Measurements from ENCODE around the gene AGPAT4. TPM values are rescaled to one million over a fixed set of nuclear protein-coding genes. Genes with fewer than 3 reads are reported as not detected.

Gene AGPAT4
- total RNA-seq, 2 donors from 2014 or later = 7.3 to 8.9 TPM

DNA sequence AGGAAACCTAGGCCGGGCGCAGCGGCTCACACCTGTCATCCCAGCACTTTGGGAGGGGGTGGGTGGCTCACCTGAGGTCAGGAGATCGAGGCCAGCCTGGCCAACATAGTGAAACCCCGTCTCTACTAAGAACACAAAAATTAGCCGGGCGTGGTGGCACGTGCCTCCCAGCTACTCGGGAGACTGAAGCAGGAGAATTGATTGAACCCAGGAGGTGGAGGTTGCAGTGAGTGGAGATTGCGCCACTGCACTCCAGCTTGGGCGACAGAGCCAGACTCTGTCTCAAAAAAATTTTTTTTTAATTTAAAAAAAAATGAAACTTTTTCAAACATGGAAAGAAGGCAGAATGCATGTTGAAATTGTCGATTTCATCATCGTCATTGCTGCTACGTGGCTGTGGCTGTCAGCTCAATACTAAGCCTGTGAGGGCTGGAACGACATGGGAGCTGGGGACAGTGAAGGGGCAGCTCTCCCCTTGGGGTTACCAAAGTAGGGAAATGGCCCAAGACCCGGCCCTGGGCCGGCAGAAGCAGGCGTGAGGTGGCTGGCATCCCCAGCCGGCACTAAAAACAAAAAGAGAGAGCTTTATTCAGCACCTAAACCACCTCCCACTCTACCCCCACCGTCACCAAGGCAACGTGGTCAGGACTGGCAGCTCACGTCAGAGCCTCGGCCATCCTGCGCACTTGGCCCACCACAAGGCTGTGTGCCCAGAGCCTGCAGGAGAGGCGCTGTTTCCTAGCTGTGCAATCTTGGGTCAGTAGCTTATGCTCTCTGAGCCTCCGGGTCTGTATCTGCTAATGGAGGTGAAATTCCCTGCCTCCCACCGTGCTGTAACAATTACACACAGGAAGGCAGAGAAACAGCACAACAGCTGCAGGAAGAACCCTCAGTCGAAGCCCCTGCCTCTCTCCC, 30.8 kb downstream of the AGPAT4 start:
- H3K36me3 Mint-ChIP-seq = peaks cover 0 to 9% of the 10 kb centered on the region in 2 donors
- no peaks in the 10 kb centered on the region for H3K9me3 Mint-ChIP-seq
- H3K27ac Mint-ChIP-seq = no peak overlapping the region
- DNase-seq (ENCODE audit: low spot score in 2 of 2) = no peak
- ATAC-seq = peak in 1 of 2 donors; percentile 37

- H3K9me3 Mint-ChIP-seq = no peaks in the 10 kb centered on the region
- DNase-seq (ENCODE audit: low spot score in 2 of 2) = no peak
- no peak for ATAC-seq
- H3K36me3 Mint-ChIP-seq = peaks cover 0 to 9% of the 10 kb centered on the region in 2 donors
- peak overlapping the region in 1 of 2 donors; percentile 14 for H3K27ac Mint-ChIP-seq
These were observed 31.7 kb downstream of the AGPAT4 start for GRCh38 chr6:161242113-161242512.

DNA sequence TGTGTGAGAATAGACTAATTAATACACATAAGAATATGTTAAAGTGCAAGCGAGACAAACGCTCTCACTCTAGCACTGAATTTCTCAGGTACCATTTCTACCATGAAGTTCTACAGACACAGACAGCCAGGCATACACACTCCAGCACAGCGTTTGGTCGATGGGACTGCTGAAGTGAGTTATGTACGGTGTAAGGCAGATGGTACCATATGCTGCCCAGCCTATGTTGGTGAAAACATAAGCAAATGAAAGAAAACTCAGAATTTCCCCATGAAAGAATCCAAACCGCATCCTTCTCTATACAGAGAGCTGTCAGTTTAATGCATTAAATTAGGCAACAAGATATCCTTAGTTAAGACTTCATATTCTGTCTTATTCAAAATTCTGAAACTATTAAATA, 34.9 kb downstream of the AGPAT4 start:
- Mint-ChIP-seq H3K36me3 (peaks cover 0 to 9% of the 10 kb centered on the region in 2 donors), H3K27ac (no peak overlapping the region), H3K9me3 (no peaks in the 10 kb centered on the region)
- no peak for ATAC-seq
- no peak for DNase-seq (ENCODE audit: low spot score in 2 of 2)

GRCh38 chr6:161238500-161238899, 35.4 kb downstream of the AGPAT4 start:
- peaks cover 0 to 9% of the 10 kb centered on the region in 2 donors for H3K36me3 Mint-ChIP-seq
- no peaks in the 10 kb centered on the region for H3K9me3 Mint-ChIP-seq
- ATAC-seq (no peak), DNase-seq (ENCODE audit: low spot score in 2 of 2) (no peak)
- no peak overlapping the region for H3K27ac Mint-ChIP-seq

GRCh38 chr6:161238081-161238480, 35.8 kb downstream of the AGPAT4 start:
- Mint-ChIP-seq H3K27ac (no peak overlapping the region), H3K9me3 (no peaks in the 10 kb centered on the region), H3K36me3 (peaks cover 0 to 9% of the 10 kb centered on the region in 2 donors)
- no peak for ATAC-seq
- DNase-seq (ENCODE audit: low spot score in 2 of 2) = no peak

DNA sequence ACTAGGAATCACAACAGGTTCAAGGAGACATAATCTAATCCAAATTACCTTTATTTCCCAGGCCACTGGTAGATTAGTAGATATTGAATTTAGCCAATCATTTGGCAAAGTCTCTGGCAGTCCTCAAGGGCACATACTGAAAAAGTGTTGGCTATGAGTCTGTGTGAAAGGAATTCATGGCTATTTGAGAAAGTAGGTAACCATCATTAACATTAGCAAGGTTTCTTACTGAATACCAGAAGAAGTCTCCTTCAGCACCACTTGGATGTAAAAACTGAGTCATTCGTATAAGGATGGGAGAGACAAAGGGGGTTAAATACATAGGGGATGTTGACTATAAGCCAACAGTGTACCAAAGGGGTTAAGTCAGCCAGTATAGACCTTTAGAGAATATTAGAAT, 36.7 kb downstream of the AGPAT4 start:
- DNase-seq (ENCODE audit: low spot score in 2 of 2) (no peak), ATAC-seq (no peak)
- peaks cover 0 to 9% of the 10 kb centered on the region in 2 donors for H3K36me3 Mint-ChIP-seq
- H3K9me3 Mint-ChIP-seq = no peaks in the 10 kb centered on the region
- H3K27ac Mint-ChIP-seq = no peak overlapping the region

- Mint-ChIP-seq H3K36me3 (peaks cover 6 to 9% of the 10 kb centered on the region in 2 donors), H3K27ac (peak overlapping the region; percentile 7 to 62), H3K9me3 (no peaks in the 10 kb centered on the region)
- ATAC-seq = peak; percentile 64 to 87
- no peak for DNase-seq (ENCODE audit: low spot score in 2 of 2)
These were observed 37.9 kb downstream of the AGPAT4 start for GRCh38 chr6:161235776-161236633.

DNA sequence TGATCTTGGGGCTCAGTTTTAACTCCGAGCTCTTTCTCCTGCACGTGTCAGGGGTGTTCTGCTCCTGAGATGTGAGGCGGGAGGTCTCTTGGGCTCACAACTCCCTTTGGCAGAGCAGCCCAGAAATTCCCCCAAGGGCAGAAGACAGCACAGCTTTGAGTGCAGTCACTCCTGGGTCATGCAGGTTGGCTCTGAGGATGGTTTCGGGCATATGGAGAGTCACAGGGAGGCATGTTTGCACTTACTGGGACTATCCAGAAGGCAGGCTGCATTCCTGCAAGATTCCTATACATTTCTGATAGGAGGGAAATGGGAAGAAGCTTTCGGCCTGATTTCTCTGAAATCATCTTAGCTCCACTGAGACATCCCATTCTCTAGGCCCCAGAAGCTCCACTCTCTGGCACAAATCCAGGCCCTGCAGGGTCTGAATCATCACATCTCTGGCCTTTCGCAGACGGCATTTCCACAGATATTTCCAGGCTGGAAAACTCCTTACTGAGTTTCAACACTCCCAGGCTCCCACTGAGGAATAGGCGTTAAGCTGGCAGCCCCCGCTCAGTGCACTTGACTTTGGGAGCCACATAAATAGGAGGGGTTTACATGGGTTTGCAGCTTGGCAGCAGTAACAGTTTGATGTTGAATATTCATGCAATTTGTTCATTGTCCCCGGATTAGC, 39.7 kb downstream of the AGPAT4 start:
- no peak for DNase-seq (ENCODE audit: low spot score in 2 of 2)
- H3K27ac Mint-ChIP-seq = no peak overlapping the region
- H3K9me3 Mint-ChIP-seq = no peaks in the 10 kb centered on the region
- peaks cover 6 to 9% of the 10 kb centered on the region in 2 donors for H3K36me3 Mint-ChIP-seq
- ATAC-seq = no peak

- ATAC-seq = no peak
- H3K27ac Mint-ChIP-seq = no peak overlapping the region
- no peaks in the 10 kb centered on the region for H3K9me3 Mint-ChIP-seq
- DNase-seq (ENCODE audit: low spot score in 2 of 2) = no peak
- H3K36me3 Mint-ChIP-seq = peaks cover 0 to 6% of the 10 kb centered on the region in 2 donors
These were observed 41.4 kb downstream of the AGPAT4 start for GRCh38 chr6:161232467-161232866.

DNA sequence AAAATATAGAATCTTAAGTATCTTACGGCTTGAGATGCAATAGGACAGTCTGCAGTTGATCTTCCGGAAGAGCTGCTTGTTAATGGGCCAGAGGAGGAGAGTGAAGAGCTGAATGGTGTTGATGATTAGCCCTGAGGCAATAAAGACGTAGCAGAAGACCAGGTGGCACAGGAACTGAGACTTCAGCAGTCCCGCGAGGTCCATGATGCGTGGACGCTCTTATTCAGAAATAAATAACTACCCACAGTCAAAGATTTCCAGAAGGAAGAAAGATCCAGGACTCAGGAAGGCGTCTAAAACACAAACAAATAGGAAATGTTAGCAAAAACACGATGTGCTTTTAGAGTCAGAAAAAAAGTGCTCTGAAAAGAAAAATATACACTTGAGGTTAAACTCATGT, 41.9 kb downstream of the AGPAT4 start:
- Mint-ChIP-seq H3K27ac (peak overlapping the region in 1 of 2 donors; percentile 70), H3K9me3 (no peaks in the 10 kb centered on the region), H3K36me3 (peaks cover 0 to 6% of the 10 kb centered on the region in 2 donors)
- ATAC-seq (no peak), DNase-seq (ENCODE audit: low spot score in 2 of 2) (no peak)

DNA sequence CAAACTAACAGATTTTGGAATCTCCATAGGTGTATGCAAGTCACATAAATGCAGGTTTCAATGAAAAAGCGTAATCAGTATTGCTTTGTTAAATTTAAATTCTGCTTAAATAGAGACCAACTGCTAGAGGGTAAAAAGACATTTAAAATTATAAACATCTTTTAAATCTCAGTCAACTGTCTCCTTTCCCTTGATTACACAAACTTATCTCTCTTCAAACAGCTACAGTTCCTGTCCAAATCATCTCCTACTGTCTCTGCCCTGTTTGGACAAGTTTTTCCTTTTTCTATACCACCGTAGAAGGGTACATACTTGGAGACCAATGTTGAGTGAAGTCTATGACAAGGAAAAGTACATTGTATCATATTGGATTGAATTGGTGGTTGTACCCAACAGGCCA, 43.5 kb downstream of the AGPAT4 start:
- Mint-ChIP-seq H3K9me3 (no peaks in the 10 kb centered on the region), H3K27ac (no peak overlapping the region), H3K36me3 (peaks cover under 1 to 6% of the 10 kb centered on the region in 2 donors)
- DNase-seq (ENCODE audit: low spot score in 2 of 2) = no peak
- ATAC-seq = no peak

DNA sequence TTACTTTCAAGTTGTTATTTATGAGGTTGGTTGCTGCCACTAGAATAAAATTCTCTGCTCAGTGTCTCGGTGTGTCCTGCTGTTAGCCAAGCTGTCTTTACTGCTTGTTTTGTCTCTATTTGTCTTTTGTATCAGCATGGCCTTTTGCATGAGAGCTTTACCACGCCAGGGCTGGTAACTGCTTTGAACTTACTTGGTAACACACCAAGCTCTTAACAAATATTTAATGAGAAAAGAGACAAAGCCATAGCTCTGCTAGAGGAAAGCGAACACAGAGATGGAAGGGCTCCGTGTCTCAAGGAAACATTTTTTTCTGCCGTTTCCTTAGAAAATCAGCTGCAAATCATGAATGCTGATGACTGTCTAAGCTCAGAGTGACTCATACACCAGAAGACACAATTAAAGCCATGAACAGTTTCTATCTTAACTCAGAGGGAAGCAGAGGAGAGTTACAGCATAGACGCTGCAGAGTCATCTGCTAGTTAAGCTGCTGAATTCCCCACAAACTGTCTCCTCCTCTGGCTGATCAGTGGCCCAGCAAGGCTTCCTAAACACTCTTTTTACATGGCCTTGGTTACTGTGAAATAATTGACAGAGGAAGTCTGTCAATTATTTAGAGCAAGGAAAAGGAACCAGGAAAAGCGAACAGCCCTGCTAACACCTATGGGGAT, 44.8 kb downstream of the AGPAT4 start:
- DNase-seq (ENCODE audit: low spot score in 2 of 2) (no peak), ATAC-seq (peak; percentile 74 to 87)
- no peak overlapping the region for H3K27ac Mint-ChIP-seq
- peaks cover 8 to 12% of the 10 kb centered on the region in 2 donors for H3K36me3 Mint-ChIP-seq
- peaks cover 0 to 6% of the 10 kb centered on the region in 2 donors for H3K9me3 Mint-ChIP-seq

DNA sequence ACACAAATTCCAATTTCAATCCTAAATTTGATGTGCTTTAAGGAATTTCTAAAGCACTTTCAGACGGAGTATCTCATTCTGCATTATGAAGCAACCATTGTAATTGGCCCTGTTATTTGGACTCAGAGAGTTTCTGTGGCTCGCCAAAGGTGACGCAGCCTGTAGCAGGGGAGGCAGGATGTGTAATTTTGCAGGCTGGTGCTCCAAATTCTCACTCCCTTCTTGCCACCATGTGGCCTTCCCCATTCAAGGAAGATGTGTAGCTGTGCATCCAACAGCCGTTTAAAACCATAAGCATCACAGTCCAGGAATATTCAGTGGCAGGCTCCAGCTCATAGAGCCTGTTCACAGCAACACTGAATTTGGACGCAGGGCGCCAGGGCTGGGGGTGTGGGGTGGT, 45.8 kb downstream of the AGPAT4 start:
- peaks cover 8 to 12% of the 10 kb centered on the region in 2 donors for H3K36me3 Mint-ChIP-seq
- ATAC-seq = no peak
- no peak for DNase-seq (ENCODE audit: low spot score in 2 of 2)
- no peak overlapping the region for H3K27ac Mint-ChIP-seq
- peaks cover 0 to 6% of the 10 kb centered on the region in 2 donors for H3K9me3 Mint-ChIP-seq

- DNase-seq (ENCODE audit: low spot score in 2 of 2) (no peak), ATAC-seq (no peak)
- no peak overlapping the region for H3K27ac Mint-ChIP-seq
- H3K9me3 Mint-ChIP-seq = peaks cover 0 to 6% of the 10 kb centered on the region in 2 donors
- peaks cover 8 to 12% of the 10 kb centered on the region in 2 donors for H3K36me3 Mint-ChIP-seq
These were observed 46.6 kb downstream of the AGPAT4 start for GRCh38 chr6:161227004-161227960.

All from activated naive CD4-positive, alpha-beta T cell treated with anti-CD3 and anti-CD28 coated beads, Interleukin-2, amount 50 U/mL, for 72 hours (primary cell).